Inflammatory macrophage treated with lipopolysaccharide for 1 hour (primary cell): Measurements from ENCODE around the gene SLC2A14.
"Not testable (repeated sequence)": the region's sequence is repeated elsewhere in the genome, so short reads cannot be mapped to it uniquely, and the experiment has no call there.

Experiments
- DNase-seq, 2 donors: peaks; one replicate each; pipeline ENCODE4 v3.0.0-alpha.2; 2020 to 2022

The SLC2A14 gene

GRCh38 chr12:7833201-7833600 lies 39.5 kb downstream of the SLC2A14 start:
- not testable (repeated sequence) for DNase-seq

- DNase-seq = peak; percentile 63 to 72
Observed at GRCh38 chr12:7832059-7832696, 40.5 kb downstream of the SLC2A14 start.

GRCh38 chr12:7829737-7830136 lies 43.0 kb downstream of the SLC2A14 start:
- DNase-seq = not testable (repeated sequence)

GRCh38 chr12:7825754-7826153 lies 47.0 kb downstream of the SLC2A14 start:
- DNase-seq = not testable (repeated sequence)

GRCh38 chr12:7806863-7807487 lies 65.7 kb downstream of the SLC2A14 start:
- DNase-seq = peak; percentile 62 to 97

- DNase-seq = not testable (repeated sequence)
Observed at GRCh38 chr12:7806319-7806718, 66.4 kb downstream of the SLC2A14 start.

GRCh38 chr12:7801460-7801859 lies 71.3 kb downstream of the SLC2A14 start:
- no peak for DNase-seq

GRCh38 chr12:7798750-7799308 lies 73.9 kb downstream of the SLC2A14 start:
- not testable (repeated sequence) for DNase-seq

GRCh38 chr12:7797698-7798398 lies 74.9 kb downstream of the SLC2A14 start:
- DNase-seq = no peak

GRCh38 chr12:7797269-7797668 lies 75.4 kb downstream of the SLC2A14 start:
- not testable (repeated sequence) for DNase-seq

GRCh38 chr12:7793211-7793610 lies 79.5 kb downstream of the SLC2A14 start:
- DNase-seq = peak; percentile 42 to 51

GRCh38 chr12:7788884-7789528 lies 83.7 kb downstream of the SLC2A14 start, which contains the start of gene NANOG:
Gene NANOG (plus strand): TSS chr12:7789402. CDS start chr12:7789615, 213 bp downstream.
- DNase-seq = not testable (repeated sequence)

- peak; percentile 51 to 53 for DNase-seq
Observed at GRCh38 chr12:7788294-7788660, 84.4 kb downstream of the SLC2A14 start.

- DNase-seq = peak; percentile 66 to 85
Observed at GRCh38 chr12:7787574-7788293, 85.0 kb downstream of the SLC2A14 start.

- peak; percentile 24 to 28 for DNase-seq
Observed at GRCh38 chr12:7784701-7785100, 88.0 kb downstream of the SLC2A14 start.

- not testable (repeated sequence) for DNase-seq
Observed at GRCh38 chr12:7783433-7783832, 89.3 kb downstream of the SLC2A14 start.

GRCh38 chr12:7782055-7782454 lies 90.7 kb downstream of the SLC2A14 start:
- no peak for DNase-seq

- no peak for DNase-seq
Observed at GRCh38 chr12:7781274-7781673, 91.4 kb downstream of the SLC2A14 start.

GRCh38 chr12:7769999-7770398 lies 102.7 kb downstream of the SLC2A14 start:
- DNase-seq = no peak
